GM21576 (cell line): ENCODE results near the gene VTN.

Source experiments
- ATAC-seq: cut with Tn5 transposase; IDR thresholded peaks from one replicate; pipeline ENCODE4 v1.9.1; 2021; ENCODE audit warnings: mild to moderate bottlenecking, moderate library complexity; ENCODE audit not compliant: unreplicated experiment

Gene VTN

DNA sequence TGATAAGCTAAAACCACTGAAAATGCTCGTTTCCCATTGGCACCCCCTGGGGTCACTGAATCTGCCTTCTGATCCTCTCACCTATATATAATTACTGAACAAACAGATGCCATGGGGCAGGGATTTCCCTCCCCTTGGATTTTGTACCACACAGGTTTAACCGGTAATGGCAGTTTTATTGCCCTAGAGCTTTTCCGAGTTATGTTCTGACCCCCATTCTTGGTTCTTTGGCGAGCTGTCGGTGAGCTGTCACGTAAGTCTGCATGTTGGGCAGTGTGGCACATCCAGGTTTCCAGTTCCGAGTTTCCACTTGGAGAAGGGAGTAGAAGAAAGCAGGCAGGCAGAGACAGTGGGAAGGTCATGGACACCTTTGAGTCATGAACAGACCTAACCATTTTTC is 44.0 kb downstream of the VTN start:
- no peak for ATAC-seq

DNA sequence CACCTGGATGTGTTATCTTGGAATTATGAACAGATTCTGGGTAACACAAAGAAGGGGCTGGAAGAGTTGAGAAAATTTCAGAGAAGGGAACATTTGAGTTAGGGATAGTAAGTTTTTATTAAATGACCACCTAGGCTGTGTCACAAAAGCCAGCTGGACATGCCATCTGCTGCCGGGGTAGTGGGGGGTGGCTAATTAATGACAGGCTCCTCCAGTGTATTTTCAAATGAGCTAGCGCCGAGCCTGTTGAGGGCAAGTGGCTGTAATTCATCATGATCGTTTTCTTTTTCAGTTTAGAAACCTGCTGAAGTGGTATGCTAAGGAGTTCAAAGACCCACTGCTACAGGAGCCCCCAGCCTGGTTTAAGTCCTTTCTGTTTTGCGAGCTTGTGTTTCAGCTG is 44.9 kb downstream of the VTN start:
- no peak for ATAC-seq

DNA sequence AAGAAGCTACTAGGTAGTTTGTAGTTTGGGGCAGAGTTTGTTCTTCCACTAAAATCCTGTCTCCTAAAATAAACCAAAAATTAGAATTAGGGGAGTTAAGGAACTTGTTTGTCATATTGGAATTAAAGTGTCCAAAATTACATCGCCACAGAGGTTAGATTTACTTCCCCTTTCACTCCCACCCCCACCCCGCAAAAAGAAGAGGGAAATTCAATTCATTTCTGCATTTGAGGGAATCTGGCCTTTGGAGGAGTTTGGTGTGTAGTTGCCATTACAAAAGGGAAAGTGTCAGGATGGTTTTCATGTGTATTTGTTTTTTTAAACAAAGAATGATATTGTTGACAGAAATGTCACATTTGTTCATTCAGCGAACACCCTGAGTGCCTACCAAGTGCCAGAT is 45.3 kb downstream of the VTN start:
- no peak for ATAC-seq

DNA sequence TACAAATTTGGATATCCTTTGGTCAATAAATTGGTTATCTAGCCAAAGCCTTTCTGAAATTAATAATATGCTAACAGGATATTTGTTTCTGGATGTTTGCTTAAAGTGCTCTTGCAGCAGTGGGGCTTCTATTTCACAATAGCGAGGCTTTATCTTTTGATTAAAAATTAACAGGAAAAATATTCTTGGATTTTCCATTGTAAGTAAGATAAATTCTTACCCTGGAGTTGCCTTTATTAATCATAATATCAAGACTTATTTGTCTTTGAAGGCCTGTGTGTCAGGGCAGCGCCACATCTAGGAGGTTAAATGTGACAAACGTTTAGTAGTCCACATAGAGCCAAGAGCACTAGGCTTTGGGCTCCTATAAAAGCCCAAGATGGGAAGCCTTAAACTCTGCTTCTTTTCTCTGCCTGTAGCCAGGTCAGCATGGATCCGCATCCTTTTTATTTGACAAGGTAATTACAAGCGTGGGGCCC is 45.8 kb downstream of the VTN start:
- no peak for ATAC-seq

DNA sequence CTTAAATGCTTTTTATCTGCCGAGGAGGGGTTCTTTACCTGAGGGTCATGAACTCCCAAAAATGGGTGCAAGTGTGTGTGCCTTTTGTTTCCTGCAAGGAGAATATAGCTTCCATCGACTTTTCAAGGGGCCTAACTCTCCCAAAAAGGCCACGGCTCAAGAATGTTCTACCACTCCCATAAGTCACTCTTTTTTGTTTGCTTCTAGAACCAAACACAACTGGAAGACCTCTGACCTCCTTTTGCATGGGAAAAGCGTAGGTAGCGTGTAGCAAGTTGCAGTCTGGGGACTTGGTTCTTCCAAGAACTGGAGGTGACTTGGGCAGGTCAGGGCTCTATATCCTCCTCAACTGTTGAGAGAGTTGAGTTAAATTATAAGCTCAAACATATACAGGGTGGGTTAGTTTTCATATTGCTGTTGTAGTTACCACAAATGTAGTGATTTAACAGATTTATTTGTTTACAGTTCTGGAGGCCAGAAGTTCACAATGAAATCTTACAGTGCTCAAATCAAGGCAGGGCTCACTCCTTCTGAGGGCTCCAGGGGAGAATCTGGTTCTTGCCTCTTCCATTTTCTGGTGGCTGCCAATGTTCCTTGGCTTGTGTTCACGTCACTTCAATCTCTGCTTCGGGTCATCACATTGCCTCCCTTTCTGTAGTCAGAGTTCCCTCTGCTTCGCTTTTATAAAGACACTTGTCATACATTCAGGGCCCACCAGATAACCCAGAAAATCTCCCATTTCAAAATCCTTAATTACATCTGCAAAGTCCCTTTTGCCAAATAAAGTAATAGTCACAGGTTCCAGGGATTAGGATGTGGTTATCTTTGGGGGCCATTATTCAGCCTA is 49.7 kb downstream of the VTN start:
- ATAC-seq, result no peak

DNA sequence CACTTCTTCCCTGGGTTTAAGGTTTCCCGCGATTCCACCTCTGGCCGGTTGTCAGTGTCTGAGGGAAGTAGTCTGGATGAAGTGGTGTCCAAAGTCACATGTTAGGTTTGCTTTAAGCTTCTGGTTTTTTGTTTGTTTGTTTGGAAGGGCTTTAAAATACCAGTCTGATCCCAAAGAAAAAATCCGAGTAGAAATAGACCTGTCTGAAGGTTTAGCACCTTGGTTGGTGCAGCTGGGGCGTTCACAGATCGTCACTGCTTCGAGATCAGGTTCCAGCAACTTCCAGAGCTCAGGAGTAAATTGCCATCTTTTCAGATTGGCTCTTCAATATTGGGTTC is 50.5 kb downstream of the VTN start:
- no peak for ATAC-seq

DNA sequence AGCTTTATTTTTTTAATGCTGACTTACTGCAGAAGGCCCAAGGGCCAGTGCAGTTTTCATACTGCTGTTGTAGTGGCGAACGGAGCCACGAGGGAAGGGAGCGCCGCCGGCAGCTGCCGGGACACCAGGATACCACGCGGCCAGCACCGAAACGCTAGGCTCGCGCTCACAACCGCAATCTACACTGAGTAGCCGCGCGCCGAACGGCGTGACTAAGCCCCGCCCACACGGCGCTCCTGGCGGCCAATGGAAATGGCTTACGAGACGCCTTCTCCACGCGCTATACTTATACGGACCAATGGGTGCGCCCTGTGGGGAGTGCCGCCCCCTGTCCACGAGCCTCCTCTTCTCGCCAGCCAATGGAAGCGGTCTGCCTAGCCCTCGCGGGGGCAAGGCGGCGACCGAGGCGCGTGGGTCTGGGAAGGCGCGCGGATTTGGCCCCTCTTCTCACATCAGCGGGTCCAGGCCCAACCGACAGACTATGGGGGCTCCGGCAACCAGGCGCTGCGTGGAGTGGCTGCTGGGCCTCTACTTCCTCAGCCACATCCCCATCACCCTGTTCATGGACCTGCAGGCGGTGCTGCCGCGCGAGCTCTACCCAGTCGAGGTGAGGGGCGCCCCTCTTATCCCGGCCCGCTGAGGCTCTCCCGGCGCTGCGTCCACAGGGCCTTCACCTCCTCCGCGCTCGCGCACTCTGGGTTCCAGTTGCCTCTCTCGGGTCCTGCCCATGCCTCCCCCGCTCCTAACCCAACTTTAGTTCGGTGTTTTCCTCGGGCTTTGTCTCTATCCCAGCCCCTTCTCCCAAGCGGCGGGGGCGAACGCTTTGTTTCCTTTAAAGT is 51.1 kb downstream of the VTN start, which contains the start of gene TMEM97:
TMEM97 (plus strand) TSS at position 442 of the 839 bp plus-strand sequence; CDS start at position 482, 40 bp downstream.
- ATAC-seq, result peak; percentile 87

DNA sequence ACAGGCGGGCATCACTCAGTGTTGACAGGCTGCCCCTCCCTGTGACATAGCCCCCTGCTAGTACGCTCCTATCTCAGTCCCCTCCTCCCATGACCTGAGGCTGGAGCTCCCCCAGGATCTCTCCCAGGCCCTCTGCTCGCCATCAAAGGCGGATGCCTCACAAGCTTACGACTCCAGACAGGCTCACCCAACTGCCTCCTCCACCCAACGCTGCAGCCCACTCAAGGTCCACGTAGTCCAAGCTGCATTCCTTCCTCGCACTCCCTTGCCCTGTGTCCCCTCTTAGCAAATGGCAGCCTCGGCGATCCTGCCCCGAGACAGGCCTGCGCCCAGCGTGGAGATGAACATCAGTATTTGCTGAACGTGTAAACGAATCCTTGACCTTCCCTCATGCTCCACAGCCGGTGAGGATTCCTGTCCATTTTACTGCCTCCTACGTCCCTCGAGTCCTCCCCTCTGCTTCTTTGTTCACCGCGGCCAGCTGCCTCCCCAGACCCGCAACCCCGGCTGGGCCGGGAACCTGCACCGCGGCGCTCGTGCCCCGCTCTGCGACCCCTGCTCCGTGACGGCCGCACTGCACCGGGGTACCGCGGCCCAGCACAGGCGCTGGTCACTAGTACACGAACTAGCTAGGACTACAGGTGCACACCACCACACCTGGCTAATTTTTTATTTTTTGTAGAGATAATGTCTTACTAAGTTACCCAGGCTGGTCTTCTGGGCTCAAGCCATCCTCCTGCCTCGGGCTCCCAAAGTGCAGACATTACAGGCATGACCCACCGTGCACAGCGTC is 51.9 kb downstream of the VTN start:
- no peak for ATAC-seq
